CD4-positive, CD25-positive, alpha-beta regulatory T cell (primary cell): Measurements from ENCODE around the gene LACRT. TPM values are rescaled to one million over a fixed set of nuclear protein-coding genes. Genes with fewer than 3 reads are reported as not detected.
A peak's percentile ranks its signal among the peaks of the same experiment; 100 is the strongest.

Experiments
- ATAC-seq, 2 donors: fragments of 150-1000 bp; cut with Tn5 transposase; one replicate each; pipeline ENCODE4 v1.10.0; 2021; ENCODE audit warnings: low read depth in 2 of 2, moderate number of reproducible peaks in 2 of 2, moderate library complexity in 1 of 2
- DNase-seq, 3 donors: peaks; one replicate each; pipeline versions ENCODE4 v3.0.0 to v3.0.0-alpha.2; 2012 to 2022; ENCODE audit warnings: mixed read lengths in 1 of 3
- H3K27ac ChIP-seq: one replicate; pipeline ENCODE4 v1.7.0; 2013; ENCODE audit warnings: mild to moderate bottlenecking, low read length; ENCODE audit not compliant: insufficient read depth, poor library complexity, severe bottlenecking
- H3K27me3 ChIP-seq: one replicate; pipeline ENCODE4 v1.7.0; 2013; ENCODE audit warnings: low read length; ENCODE audit not compliant: control insufficient read depth, insufficient read depth
- H3K36me3 ChIP-seq: one replicate; pipeline ENCODE4 v1.7.0; 2013; ENCODE audit warnings: mild to moderate bottlenecking, low read length, moderate library complexity; ENCODE audit not compliant: control insufficient read depth, insufficient read depth
- H3K4me1 ChIP-seq: 2 replicates; pipeline ENCODE4 v1.7.0; 2013; ENCODE audit warnings: mild to moderate bottlenecking, low read length; ENCODE audit not compliant: insufficient read depth, control insufficient read depth, poor library complexity, severe bottlenecking
- H3K4me3 ChIP-seq: one replicate; pipeline ENCODE4 v1.7.0; 2013; ENCODE audit warnings: low read depth, mild to moderate bottlenecking, low read length, moderate library complexity
- H3K9me3 ChIP-seq, 2 experiments: 1 replicate in 1 of 2; 2 replicates in 1 of 2; pipeline ENCODE4 v1.7.0; 2013; ENCODE audit warnings: low read length in 2 of 2, mild to moderate bottlenecking in 1 of 2, moderate library complexity in 1 of 2; ENCODE audit not compliant: control insufficient read depth in 2 of 2
- H3K27ac Mint-ChIP-seq, 3 donors: one replicate each; pipeline ENCODE4 v1.8.0; 2020 to 2022; ENCODE audit warnings: mild to moderate bottlenecking in 3 of 3, mixed read lengths in 3 of 3, moderate library complexity in 2 of 3
- H3K27me3 Mint-ChIP-seq: one replicate; pipeline ENCODE4 v1.8.0; 2022; ENCODE audit warnings: mild to moderate bottlenecking, mixed read lengths
- H3K36me3 Mint-ChIP-seq: one replicate; pipeline ENCODE4 v1.8.0; 2020; ENCODE audit warnings: mixed read lengths
- H3K4me1 Mint-ChIP-seq, 4 donors: one replicate each; pipeline ENCODE4 v1.8.0; 2020 to 2022; ENCODE audit warnings: mixed read lengths in 4 of 4, mild to moderate bottlenecking in 1 of 4
- H3K4me3 Mint-ChIP-seq, 4 donors: one replicate each; pipeline ENCODE4 v1.8.0; 2020 to 2022; ENCODE audit warnings: mild to moderate bottlenecking in 4 of 4, mixed read lengths in 4 of 4, moderate library complexity in 3 of 4
- H3K9me3 Mint-ChIP-seq, 7 donors: one replicate each; pipeline ENCODE4 v1.8.0; 2020 to 2022; ENCODE audit warnings: mixed read lengths in 7 of 7, mild to moderate bottlenecking in 3 of 7, moderate library complexity in 2 of 7
- polyA plus RNA-seq, 4 donors: library from polyadenylated mRNA; unstranded; fragments of 300-500 nt; fragmentation: Illumina TruSeq; gene quantifications; one replicate each; pipeline ENCODE4 v1.2.3, GENCODE V29; 2021
- total RNA-seq: library from RNA; stranded (reverse); gene quantifications from one replicate; pipeline ENCODE4 v1.2.3, GENCODE V29; 2022

The LACRT gene
- total and polyA plus RNA-seq, 5 donors from 2014 or later: not detected

DNA sequence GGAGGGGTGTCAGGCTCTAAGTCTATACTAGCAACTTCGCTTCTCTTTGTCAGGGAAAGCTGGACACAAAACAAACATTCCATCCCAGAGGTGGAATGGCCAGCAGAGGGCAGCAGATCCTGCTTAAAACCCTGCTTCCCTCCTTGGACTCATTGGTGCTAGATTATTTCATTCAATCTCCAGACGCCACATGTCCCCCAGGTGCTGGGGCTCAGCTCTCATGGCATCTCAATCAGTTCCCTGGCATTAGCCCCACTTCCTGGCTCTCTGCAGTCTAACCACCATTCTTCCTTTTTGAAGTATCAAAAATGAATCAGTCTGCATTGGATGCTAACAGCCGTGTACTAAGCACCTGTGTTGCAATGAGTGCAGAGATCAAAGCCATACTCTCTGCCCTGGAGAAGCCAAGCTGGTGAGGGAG lies 38.2 kb downstream of the LACRT start:
- no peaks in the 10 kb centered on the region for H3K27me3 ChIP-seq
- H3K4me1 Mint-ChIP-seq: peaks cover 0 to 5% (median 4%) of the 10 kb centered on the region in 4 donors
- H3K4me3 Mint-ChIP-seq: no peak overlapping the region
- peaks cover 24% of the 10 kb centered on the region for H3K27me3 Mint-ChIP-seq
- no peak overlapping the region for H3K27ac ChIP-seq
- no peaks in the 10 kb centered on the region for H3K36me3 Mint-ChIP-seq
- no peaks in the 10 kb centered on the region for H3K36me3 ChIP-seq
- no peak overlapping the region for H3K27ac Mint-ChIP-seq
- ATAC-seq (no peak), DNase-seq (peak in 2 of 3 donors; percentile 20 to 42)
- H3K4me3 ChIP-seq: no peak overlapping the region
- no peaks in the 10 kb centered on the region for H3K4me1 ChIP-seq
- no peaks in the 10 kb centered on the region for H3K9me3 Mint-ChIP-seq
- no peaks in the 10 kb centered on the region for H3K9me3 ChIP-seq

- ATAC-seq: no peak
Observed at GRCh38 chr12:54595471-54595870, 39.2 kb downstream of the LACRT start.

DNA sequence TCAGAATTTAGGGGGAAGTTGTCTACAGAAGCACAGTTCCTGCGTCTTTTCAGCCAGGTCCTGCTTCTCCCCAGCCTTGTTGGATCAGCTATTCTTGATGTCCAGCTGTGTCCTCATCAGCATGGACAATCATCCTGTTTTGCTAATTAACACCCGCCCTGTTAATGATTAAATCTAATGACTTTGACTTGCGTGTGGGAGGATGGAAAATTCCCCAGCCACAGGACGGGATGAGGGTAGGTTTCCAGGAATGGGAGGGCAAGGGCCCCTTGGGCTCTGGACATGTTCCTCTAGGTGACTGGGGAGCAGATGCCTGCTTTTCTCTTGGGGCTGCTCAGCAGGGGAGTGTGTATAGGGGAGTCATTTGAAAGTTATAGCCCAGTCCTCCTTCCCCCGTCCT lies 41.0 kb downstream of the LACRT start:
- DNase-seq: no peak
- Mint-ChIP-seq H3K27ac (no peak overlapping the region), H3K4me3 (no peak overlapping the region), H3K9me3 (peaks cover 0 to 2% (median 0%) of the 10 kb centered on the region in 7 donors), H3K4me1 (peaks cover 5 to 12% (median 7%) of the 10 kb centered on the region in 4 donors), H3K36me3 (no peaks in the 10 kb centered on the region), H3K27me3 (peaks cover 46% of the 10 kb centered on the region)
- Histone ChIP-seq H3K4me3 (no peak overlapping the region), H3K4me1 (no peaks in the 10 kb centered on the region), H3K9me3 (no peaks in the 10 kb centered on the region), H3K27me3 (peaks cover 10% of the 10 kb centered on the region), H3K36me3 (no peaks in the 10 kb centered on the region), H3K27ac (no peak overlapping the region)
- no peak for ATAC-seq

More at GRCh38 chr12:54595471-54595870, 39.2 kb downstream of the LACRT start:
- H3K27me3 Mint-ChIP-seq: peaks cover 30% of the 10 kb centered on the region
- no peaks in the 10 kb centered on the region for H3K27me3 ChIP-seq
- H3K36me3 ChIP-seq: no peaks in the 10 kb centered on the region
- H3K9me3 ChIP-seq: no peaks in the 10 kb centered on the region
- H3K9me3 Mint-ChIP-seq: peaks cover 0 to 2% (median 0%) of the 10 kb centered on the region in 7 donors
- H3K4me1 Mint-ChIP-seq: peaks cover 0 to 5% (median 4%) of the 10 kb centered on the region in 4 donors
- no peaks in the 10 kb centered on the region for H3K4me1 ChIP-seq
- H3K36me3 Mint-ChIP-seq: no peaks in the 10 kb centered on the region
- no peak overlapping the region for H3K27ac ChIP-seq
- no peak overlapping the region for H3K4me3 Mint-ChIP-seq
- no peak overlapping the region for H3K4me3 ChIP-seq
- no peak for DNase-seq
- no peak overlapping the region for H3K27ac Mint-ChIP-seq

DNA sequence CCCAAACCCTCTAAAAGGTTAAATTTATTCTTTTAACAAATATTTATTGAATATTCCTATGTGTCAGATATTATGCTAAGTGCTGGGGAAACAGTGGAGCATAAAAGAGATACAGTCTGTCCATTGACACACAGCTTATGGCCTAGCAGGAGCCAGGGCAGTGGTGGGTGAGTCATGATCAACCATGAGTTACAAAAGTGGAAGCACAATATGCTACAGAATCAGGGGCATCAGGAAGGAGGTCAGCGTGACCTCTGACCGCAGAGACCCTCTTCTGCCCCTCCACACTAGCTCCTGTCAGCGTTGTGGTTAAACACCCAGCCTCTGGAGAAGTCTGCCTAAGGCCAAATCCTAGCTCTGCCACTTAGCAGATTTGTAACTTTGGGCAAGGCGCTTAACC lies 41.6 kb downstream of the LACRT start:
- DNase-seq (no peak), ATAC-seq (no peak)
- H3K27ac Mint-ChIP-seq: no peak overlapping the region
- Histone ChIP-seq H3K4me1 (peaks cover 2% of the 10 kb centered on the region), H3K27me3 (peaks cover 11% of the 10 kb centered on the region), H3K36me3 (no peaks in the 10 kb centered on the region), H3K9me3 (no peaks in the 10 kb centered on the region), H3K4me3 (no peak overlapping the region), H3K27ac (no peak overlapping the region)
- H3K36me3 Mint-ChIP-seq: no peaks in the 10 kb centered on the region
- no peak overlapping the region for H3K4me3 Mint-ChIP-seq
- peaks cover 0 to 2% (median 0%) of the 10 kb centered on the region in 7 donors for H3K9me3 Mint-ChIP-seq
- peaks cover 48% of the 10 kb centered on the region for H3K27me3 Mint-ChIP-seq
- H3K4me1 Mint-ChIP-seq: peaks cover 5 to 13% (median 8%) of the 10 kb centered on the region in 4 donors

DNA sequence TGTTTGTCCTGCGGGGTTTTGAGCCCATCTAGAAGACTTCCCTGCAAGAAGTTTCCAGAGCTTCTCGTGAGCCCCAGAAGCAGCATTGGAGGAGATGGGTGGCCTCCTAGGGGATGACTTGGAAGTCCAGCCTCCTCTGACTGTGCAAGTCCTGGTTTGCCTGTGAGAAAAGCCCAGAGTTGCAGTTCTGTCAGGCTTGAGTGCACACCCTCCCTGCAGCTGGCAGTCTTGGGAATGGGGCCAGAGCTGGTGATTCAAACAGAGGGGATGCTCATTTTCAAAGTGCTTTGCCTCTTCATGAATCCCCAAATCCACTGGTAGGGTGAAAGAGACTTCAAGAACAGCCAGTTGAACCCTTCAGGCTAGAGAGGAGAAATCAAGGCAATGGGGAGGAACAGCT lies 42.4 kb downstream of the LACRT start:
- Histone ChIP-seq H3K27me3 (peaks cover 14% of the 10 kb centered on the region), H3K36me3 (no peaks in the 10 kb centered on the region), H3K9me3 (no peaks in the 10 kb centered on the region), H3K4me1 (peaks cover 3% of the 10 kb centered on the region), H3K27ac (no peak overlapping the region), H3K4me3 (no peak overlapping the region)
- Mint-ChIP-seq H3K36me3 (no peaks in the 10 kb centered on the region), H3K4me1 (peaks cover 5 to 13% (median 8%) of the 10 kb centered on the region in 4 donors), H3K9me3 (peaks cover 0 to 4% (median 0%) of the 10 kb centered on the region in 7 donors), H3K27me3 (peaks cover 51% of the 10 kb centered on the region), H3K27ac (no peak overlapping the region), H3K4me3 (no peak overlapping the region)
- no peak for DNase-seq
- ATAC-seq: no peak

- no peak overlapping the region for H3K4me3 ChIP-seq
- no peak overlapping the region for H3K27ac ChIP-seq
- Mint-ChIP-seq H3K9me3 (peaks cover 0 to 4% (median 0%) of the 10 kb centered on the region in 7 donors), H3K27ac (no peak overlapping the region), H3K4me3 (peak overlapping the region in 1 of 4 donors; percentile 29), H3K36me3 (no peaks in the 10 kb centered on the region), H3K4me1 (peaks cover 0 to 10% (median 5%) of the 10 kb centered on the region in 4 donors), H3K27me3 (peaks cover 54% of the 10 kb centered on the region)
- no peaks in the 10 kb centered on the region for H3K9me3 ChIP-seq
- DNase-seq (no peak), ATAC-seq (no peak)
- H3K4me1 ChIP-seq: peaks cover 3% of the 10 kb centered on the region
- no peaks in the 10 kb centered on the region for H3K36me3 ChIP-seq
- H3K27me3 ChIP-seq: peaks cover 25% of the 10 kb centered on the region
Observed at GRCh38 chr12:54590978-54591591, 43.6 kb downstream of the LACRT start.

DNA sequence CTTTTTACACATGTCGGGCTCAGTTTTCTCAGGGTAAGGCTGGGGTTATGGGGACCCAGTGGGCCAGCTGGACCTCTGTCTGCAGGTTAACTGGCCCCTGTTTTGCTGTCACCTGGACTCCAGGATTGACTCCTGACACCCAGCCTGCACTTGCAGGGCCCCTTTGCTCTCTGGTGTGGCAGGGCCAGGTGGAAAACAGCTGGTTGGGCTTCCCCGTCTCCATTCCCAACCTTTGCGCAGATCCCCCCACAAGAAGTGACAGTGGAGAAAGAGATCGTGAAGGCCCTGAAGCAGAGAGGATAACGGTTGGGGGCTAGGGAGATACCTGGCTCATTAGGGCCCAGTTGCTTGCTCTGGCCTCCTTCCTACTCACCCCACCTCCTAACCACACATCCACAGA lies 44.7 kb downstream of the LACRT start:
- Histone ChIP-seq H3K36me3 (no peaks in the 10 kb centered on the region), H3K4me1 (peaks cover 3% of the 10 kb centered on the region), H3K9me3 (no peaks in the 10 kb centered on the region), H3K27ac (no peak overlapping the region), H3K27me3 (peaks cover 31% of the 10 kb centered on the region), H3K4me3 (no peak overlapping the region)
- Mint-ChIP-seq H3K27me3 (peaks cover 59% of the 10 kb centered on the region), H3K27ac (no peak overlapping the region), H3K4me3 (no peak overlapping the region), H3K36me3 (no peaks in the 10 kb centered on the region), H3K9me3 (peaks cover 0 to 4% (median 0%) of the 10 kb centered on the region in 7 donors), H3K4me1 (peaks cover 0 to 10% (median 5%) of the 10 kb centered on the region in 4 donors)
- DNase-seq: no peak
- ATAC-seq: no peak

DNA sequence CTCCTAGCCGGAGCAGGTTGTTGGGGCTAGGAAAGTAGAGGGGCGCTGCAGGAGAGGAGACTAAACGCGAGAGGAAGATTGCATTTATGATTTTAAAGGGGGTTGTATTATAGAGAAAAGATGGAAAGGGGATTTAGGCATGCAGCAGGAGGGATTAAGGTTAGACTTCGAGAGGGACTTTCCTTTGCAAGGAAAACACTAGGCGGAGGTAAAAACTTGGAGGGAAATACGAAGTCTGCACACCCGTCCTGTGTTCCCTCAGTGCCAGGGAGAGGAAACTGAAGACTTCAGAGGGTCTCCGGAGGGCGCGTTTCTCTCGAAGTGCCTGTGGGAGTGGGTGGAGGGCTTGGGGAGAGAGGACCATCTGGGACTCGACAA lies 45.8 kb downstream of the LACRT start:
- H3K36me3 ChIP-seq: no peaks in the 10 kb centered on the region
- peaks cover 3% of the 10 kb centered on the region for H3K4me1 ChIP-seq
- peaks cover 31% of the 10 kb centered on the region for H3K27me3 ChIP-seq
- Mint-ChIP-seq H3K27ac (peak overlapping the region in 1 of 3 donors; percentile 20), H3K4me1 (peaks cover 0 to 10% (median 5%) of the 10 kb centered on the region in 4 donors), H3K4me3 (peak overlapping the region in 2 of 4 donors; percentile 61 to 73), H3K9me3 (peaks cover 0 to 4% (median 0%) of the 10 kb centered on the region in 7 donors), H3K36me3 (no peaks in the 10 kb centered on the region), H3K27me3 (peaks cover 65% of the 10 kb centered on the region)
- no peaks in the 10 kb centered on the region for H3K9me3 ChIP-seq
- H3K4me3 ChIP-seq: no peak overlapping the region
- DNase-seq (no peak), ATAC-seq (no peak)
- H3K27ac ChIP-seq: no peak overlapping the region
